Progenitor cell of endocrine pancreas (in vitro differentiated cells): ENCODE results near the gene CPLX3. TPM values are rescaled to one million over a fixed set of nuclear protein-coding genes. Genes with fewer than 3 reads are reported as not detected.

Experiments
- DNase-seq: peaks from one replicate; pipeline ENCODE4 v3.0.0; 2021; ENCODE audit warnings: low spot score; ENCODE audit not compliant: unreplicated experiment
- H3K27ac Mint-ChIP-seq: 2 replicates; pipeline ENCODE4 v1.8.0; 2021; ENCODE audit warnings: mild to moderate bottlenecking, moderate library complexity, mixed read lengths
- H3K27me3 Mint-ChIP-seq: 2 replicates; pipeline ENCODE4 v1.8.0; 2021; ENCODE audit warnings: mixed read lengths
- H3K36me3 Mint-ChIP-seq: 2 replicates; pipeline ENCODE4 v1.8.0; 2022; ENCODE audit warnings: mixed read lengths; ENCODE audit not compliant: insufficient read depth
- H3K4me1 Mint-ChIP-seq: 2 replicates; pipeline ENCODE4 v1.8.0; 2021; ENCODE audit warnings: low read depth, mixed read lengths
- H3K4me3 Mint-ChIP-seq: 2 replicates; pipeline ENCODE4 v1.8.0; 2021; ENCODE audit warnings: low read depth, mild to moderate bottlenecking, moderate library complexity, mixed read lengths
- H3K9me3 Mint-ChIP-seq: 2 replicates; pipeline ENCODE4 v1.8.0; 2021; ENCODE audit warnings: low read depth, mixed read lengths
- CTCF ChIP-seq: fragments of 200-600 bp; sonication (generic); IDR thresholded peaks from one replicate; pipeline ENCODE4 v1.5.0; 2021; ENCODE audit warnings: antibody characterized with exemption, mild to moderate bottlenecking; ENCODE audit not compliant: unreplicated experiment
- total RNA-seq: library from RNA; stranded (reverse); gene quantifications from 2 replicates; pipeline ENCODE4 v1.2.1, GENCODE V29; 2021

Gene CPLX3
- total RNA-seq, 1 donor from 2014 or later, result not detected

- no peak for DNase-seq
- Mint-ChIP-seq H3K27ac (no peak overlapping the region), H3K4me1 (no peaks in the 10 kb centered on the region), H3K9me3 (no peaks in the 10 kb centered on the region), H3K4me3 (no peak overlapping the region), H3K36me3 (no peaks in the 10 kb centered on the region), H3K27me3 (peaks cover 54% of the 10 kb centered on the region)
- no peak for TF ChIP-seq CTCF
Observed at GRCh38 chr15:74821091-74821789, 5.2 kb upstream of the CPLX3 start.

GRCh38 chr15:74821790-74822158 is 4.7 kb upstream of the CPLX3 start:
- H3K36me3 Mint-ChIP-seq, result no peaks in the 10 kb centered on the region
- no peak for DNase-seq
- peaks cover 58% of the 10 kb centered on the region for H3K27me3 Mint-ChIP-seq
- no peak overlapping the region for H3K27ac Mint-ChIP-seq
- no peak for TF ChIP-seq CTCF
- H3K4me3 Mint-ChIP-seq, result no peak overlapping the region
- no peaks in the 10 kb centered on the region for H3K9me3 Mint-ChIP-seq
- no peaks in the 10 kb centered on the region for H3K4me1 Mint-ChIP-seq

GRCh38 chr15:74822233-74822632 is 4.2 kb upstream of the CPLX3 start:
- no peak overlapping the region for H3K27ac Mint-ChIP-seq
- DNase-seq, result no peak
- no peaks in the 10 kb centered on the region for H3K36me3 Mint-ChIP-seq
- no peaks in the 10 kb centered on the region for H3K4me1 Mint-ChIP-seq
- H3K9me3 Mint-ChIP-seq, result no peaks in the 10 kb centered on the region
- H3K4me3 Mint-ChIP-seq, result no peak overlapping the region
- H3K27me3 Mint-ChIP-seq, result peaks cover 58% of the 10 kb centered on the region
- TF ChIP-seq CTCF, result no peak

- DNase-seq, result no peak
- Mint-ChIP-seq H3K9me3 (no peaks in the 10 kb centered on the region), H3K36me3 (no peaks in the 10 kb centered on the region), H3K4me3 (no peak overlapping the region), H3K27ac (no peak overlapping the region), H3K27me3 (peaks cover 66% of the 10 kb centered on the region), H3K4me1 (no peaks in the 10 kb centered on the region)
- TF ChIP-seq CTCF, result no peak
Observed at GRCh38 chr15:74823324-74823723, 3.1 kb upstream of the CPLX3 start.

- peaks cover 68% of the 10 kb centered on the region for H3K27me3 Mint-ChIP-seq
Observed at GRCh38 chr15:74824976-74825375, 1.5 kb upstream of the CPLX3 start.

More at GRCh38 chr15:74824976-74825375, 1.5 kb upstream of the CPLX3 start:
- no peaks in the 10 kb centered on the region for H3K36me3 Mint-ChIP-seq
- H3K9me3 Mint-ChIP-seq, result no peaks in the 10 kb centered on the region
- no peaks in the 10 kb centered on the region for H3K4me1 Mint-ChIP-seq
- TF ChIP-seq CTCF, result no peak
- no peak overlapping the region for H3K4me3 Mint-ChIP-seq
- DNase-seq, result no peak
- H3K27ac Mint-ChIP-seq, result no peak overlapping the region
